SW480 (cell line): ENCODE results near the gene C15orf39.
"Not testable (repeated sequence)": the region's sequence is repeated elsewhere in the genome, so short reads cannot be mapped to it uniquely, and the experiment has no call there.

ENCODE experiments used
- DNase-seq: peaks from one replicate; pipeline ENCODE4 v3.0.0-alpha.2; 2016; ENCODE audit warnings: low spot score

The C15orf39 gene

GRCh38 chr15:75201616-75202250 is at the start of gene C15orf39:
TSS of gene C15orf39 (plus strand) at chr15:75201882. CDS start at chr15:75206049, 4,167 bp downstream.
- DNase-seq, result peak; percentile 64

GRCh38 chr15:75152382-75153079 is 49.2 kb upstream of the C15orf39 start:
- DNase-seq, result no peak

DNA sequence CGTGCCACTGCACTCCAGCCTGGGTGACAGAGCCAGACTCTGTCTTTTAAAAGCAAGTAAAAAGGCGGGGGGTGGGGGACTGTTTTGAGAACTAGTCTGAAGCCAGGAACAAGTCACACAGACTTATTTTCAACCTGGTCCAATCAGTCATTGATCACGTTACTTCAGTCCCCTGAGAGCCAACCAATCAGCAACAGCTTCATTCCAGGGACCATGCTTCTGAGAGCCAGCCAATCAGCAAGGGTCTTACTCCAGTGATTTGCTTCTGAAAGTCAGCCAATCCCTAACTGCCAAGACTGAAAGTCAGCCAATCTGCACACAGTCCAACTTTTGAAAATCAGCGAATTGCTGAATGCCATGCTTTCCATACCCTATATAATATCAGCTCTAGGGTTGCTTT is 48.6 kb upstream of the C15orf39 start:
- peak; percentile 50 for DNase-seq

GRCh38 chr15:75153565-75154276 is 48.0 kb upstream of the C15orf39 start:
- no peak for DNase-seq

- no peak for DNase-seq
Measured at GRCh38 chr15:75154461-75155062, 47.1 kb upstream of the C15orf39 start.

- DNase-seq, result peak; percentile 62
Measured at GRCh38 chr15:75156326-75157215, 45.1 kb upstream of the C15orf39 start.

DNA sequence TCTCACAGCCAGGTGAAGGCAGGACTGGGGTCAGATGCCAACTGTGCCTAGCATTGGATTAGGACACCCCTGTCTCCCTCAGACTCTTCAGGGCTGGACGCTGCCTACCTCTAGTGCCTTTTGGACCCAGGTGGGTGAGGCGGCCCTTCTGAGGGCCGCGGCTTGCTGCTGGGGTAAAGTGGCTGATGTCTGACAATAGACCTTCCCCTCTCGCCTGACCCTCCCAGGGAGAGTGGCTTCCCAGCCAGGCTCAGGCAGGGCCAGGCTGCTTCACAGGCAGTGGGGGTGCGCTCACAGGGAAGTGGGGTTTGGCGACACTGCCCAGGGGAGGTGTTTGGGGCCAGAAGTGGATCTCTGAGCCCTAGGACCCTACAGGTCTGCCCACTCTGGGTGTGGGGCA is 43.3 kb upstream of the C15orf39 start:
- no peak for DNase-seq

GRCh38 chr15:75159244-75159643 is 42.4 kb upstream of the C15orf39 start:
- no peak for DNase-seq

DNA sequence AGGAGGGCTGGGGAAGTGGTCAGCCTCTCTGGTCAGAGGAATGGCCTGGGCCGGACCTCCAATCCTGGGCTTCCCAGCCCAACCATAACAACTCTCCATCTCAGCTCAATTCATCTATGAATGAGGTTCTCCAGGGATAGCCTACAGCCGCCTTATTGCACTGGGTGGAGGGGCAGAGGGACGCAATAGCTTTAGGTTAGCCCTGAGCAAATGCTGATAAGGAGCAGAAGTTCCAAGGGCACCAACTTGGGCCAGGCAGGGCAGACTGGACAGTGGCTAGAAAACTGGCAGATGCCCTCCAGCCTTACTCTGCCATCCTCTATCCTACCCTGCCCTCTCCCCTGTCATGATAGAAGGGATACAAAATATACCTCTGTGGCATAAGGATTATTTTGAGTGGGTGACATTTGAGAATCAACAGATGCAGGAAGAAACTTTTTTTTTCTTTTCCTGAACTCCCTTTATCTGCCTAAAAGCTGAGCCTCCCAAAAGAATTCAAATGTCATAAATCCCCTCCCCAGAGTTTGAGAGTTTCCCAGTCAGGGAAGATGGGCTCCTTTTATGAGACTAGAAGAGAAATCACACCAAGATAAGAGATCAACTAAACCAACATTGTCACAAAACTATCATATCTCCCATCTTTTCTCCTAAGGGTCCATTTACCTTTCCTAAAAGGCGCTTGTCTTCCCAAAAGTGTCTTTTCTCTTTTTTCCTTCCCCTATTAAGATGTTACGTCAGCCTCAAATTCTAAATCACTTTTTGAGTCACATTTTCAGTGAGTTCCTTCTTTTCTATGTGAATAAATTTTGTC is 40.4 kb upstream of the C15orf39 start:
- no peak for DNase-seq

DNA sequence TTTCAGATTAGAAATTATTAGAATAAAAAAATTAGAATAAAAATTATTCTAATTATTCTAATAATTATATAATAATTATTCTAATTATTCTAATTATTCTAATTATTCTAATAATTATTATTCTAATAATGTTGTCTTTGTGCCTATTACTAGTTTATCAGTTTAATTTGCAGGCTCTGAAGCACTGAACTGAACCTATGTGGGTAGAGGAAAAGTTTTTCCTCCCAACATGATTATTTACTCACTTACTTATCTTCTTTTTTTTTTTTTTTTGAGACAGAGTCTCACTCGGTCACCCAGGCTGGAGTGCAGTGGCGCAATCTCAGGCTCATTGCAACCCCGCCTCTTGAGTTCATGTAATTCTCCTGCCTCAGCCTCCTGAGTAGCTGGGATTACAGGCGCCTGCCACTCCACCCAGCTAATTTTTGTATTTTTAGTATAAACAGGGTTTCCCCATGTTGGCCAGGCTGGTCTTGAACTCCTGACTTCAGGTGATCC is 39.7 kb upstream of the C15orf39 start:
- DNase-seq, result no peak

DNA sequence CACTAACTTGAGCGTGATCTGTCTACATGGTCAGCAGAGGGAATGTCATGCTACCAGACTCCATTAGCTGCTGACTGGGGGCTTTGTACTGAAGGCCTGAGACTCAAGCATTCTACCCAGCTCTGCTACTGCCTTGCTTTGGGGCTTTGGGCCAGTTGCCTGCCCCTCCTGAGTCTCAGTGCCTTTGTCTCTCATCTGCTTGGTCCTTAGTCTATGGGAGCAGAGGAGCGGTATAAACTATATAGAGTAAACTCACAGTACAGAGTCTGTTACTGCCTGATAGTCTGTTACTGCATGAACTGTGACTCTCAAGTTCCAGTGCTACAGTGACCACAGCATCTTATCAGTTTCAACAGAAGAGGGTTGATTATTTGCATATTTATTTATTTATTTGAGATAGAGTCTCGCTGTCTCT is 38.5 kb upstream of the C15orf39 start:
- DNase-seq, result no peak

- no peak for DNase-seq
Measured at GRCh38 chr15:75164625-75165350, 36.9 kb upstream of the C15orf39 start.

DNA sequence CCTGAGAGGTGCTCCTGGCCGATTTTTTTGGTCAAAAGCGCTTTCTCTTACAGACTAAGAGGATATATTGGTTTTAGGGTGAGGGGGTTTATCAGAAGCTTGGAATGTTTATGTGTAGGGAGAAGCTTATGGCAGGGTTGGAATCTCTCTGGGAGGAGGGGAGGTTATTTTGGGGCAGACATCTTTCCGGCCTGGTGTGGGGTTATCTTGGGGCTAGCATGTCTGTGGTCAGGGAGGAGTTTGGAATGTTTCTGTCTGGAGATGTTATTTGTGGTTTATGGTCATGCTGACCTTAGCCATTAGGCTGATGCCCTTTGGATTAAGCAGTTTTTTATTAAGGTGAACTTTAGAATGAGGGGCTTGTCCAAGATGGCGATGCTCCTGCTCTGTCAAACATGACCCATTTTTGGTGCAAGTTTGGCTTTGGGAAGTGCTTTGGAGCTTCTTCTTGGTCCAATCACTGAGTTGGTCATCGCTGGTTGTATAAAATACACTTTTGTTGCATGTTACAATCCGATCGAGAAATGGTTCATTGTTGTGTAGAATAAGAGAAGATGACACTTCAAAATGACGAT is 35.1 kb upstream of the C15orf39 start:
- DNase-seq, result not testable (repeated sequence)

DNA sequence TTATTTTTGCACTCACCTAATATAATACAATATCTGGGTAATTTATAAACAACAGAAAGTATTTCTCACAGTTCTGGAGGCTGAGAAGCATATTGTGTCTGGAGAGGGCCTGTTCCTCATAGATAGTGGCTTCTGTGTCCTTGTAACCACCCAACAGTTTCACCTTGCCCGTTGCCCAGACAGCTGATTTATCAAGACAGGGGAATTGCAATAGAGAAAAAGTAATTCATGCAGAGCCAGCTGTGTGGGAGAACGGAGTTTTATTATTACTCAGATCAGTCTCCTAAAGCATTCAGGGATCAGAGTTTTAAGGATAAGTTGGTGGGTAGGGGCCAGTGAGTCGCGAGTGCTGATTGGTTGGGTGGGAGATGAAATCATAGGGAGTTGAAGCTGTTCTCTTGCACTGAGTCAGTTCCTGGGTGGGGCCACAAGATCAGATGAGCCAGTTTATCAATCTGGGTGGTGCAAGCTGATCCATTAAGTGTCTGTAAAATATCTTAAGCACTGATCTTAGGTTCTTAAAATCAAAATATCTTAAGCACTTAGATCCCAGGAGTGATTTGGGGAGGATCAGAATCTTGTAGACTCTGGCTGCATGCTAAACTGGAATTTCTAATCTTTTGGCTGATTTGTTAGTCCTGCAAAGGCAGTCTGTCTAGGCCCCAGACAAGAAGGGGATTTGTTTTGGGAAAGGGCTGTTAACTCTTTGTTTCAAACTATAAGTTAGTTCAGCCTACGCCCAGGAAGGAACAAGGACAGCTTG is 33.9 kb upstream of the C15orf39 start:
- DNase-seq, result no peak

- no peak for DNase-seq
Measured at GRCh38 chr15:75168374-75168773, 33.3 kb upstream of the C15orf39 start.

- no peak for DNase-seq
Measured at GRCh38 chr15:75170203-75170602, 31.5 kb upstream of the C15orf39 start.

GRCh38 chr15:75170711-75171341 is 30.9 kb upstream of the C15orf39 start:
- DNase-seq, result no peak

DNA sequence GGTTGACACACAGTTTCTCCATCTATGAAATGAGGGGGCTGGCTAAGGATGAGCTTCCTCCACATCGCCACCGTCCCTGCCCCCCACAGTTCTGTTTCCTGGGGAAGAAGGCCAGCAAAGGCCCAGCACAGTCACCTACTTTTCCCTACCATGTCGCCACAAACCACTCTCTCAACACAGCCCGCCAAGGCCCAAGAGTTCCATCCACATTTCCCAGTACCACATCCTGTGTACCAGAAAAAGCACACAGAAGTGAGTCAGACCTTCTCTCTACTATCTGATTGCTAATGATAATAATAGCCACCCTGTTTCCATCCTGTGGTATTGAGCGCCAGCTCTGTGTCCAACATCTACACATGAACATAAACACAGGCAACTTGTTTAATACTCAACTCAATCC is 30.3 kb upstream of the C15orf39 start:
- DNase-seq, result peak; percentile 88
